COLO668 (cell line): ENCODE measurements around the gene CCKAR.
"Not testable (repeated sequence)": the region's sequence is repeated elsewhere in the genome, so short reads cannot be mapped to it uniquely, and the experiment has no call there.

Experiments used
- DNase-seq: peaks from one replicate; lab custom pipeline; 2025; ENCODE audit not compliant: unreplicated experiment; lab: John Stamatoyannopoulos, UW

Gene CCKAR

DNA sequence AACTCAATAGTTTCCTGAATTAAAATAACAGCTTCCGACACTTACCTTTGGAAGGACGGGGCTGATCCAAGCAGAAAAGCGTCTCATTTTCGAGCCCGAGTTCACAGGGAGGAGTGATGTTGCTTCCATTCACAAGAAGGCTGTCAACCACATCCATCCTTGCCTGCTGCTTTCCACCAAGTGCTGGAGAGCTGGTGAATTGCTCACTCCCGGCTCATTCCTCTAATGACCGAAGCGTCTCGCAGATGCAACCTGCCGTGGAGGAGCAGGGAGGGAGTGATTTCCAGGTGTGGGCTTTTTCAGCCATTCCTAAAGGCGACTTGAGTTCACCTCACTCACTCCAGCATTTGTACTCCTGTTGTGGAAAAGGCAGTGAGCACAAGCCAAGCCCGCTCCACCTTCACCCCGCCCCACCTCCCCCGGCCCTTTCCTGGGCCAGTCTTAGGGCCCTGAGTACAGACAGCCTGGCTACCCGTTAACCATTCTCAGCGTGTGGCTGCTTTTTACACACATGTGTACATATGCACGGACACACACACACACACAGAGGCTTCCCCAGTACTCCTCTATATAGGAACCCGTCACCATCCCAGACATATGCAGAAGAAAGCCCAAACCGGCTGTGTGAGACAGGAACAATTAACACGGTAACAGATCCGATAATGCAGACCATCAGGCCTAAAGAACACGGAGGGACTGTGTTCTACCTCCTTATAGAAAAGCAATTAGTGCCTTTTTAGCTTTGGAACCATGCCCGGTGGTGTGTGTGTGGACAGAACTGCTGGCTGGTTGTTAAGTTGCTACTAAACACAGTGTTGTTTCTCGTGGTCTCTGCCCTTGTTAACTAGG lies at the start of gene CCKAR:
TSS of gene CCKAR (minus strand) at position 374 of the 849 bp plus-strand sequence. CDS start at position 157, 217 bp downstream.
- DNase-seq: no peak

- DNase-seq: no peak
Observed at GRCh38 chr4:26533685-26534084, 43.4 kb upstream of the CCKAR start.

GRCh38 chr4:26531491-26532116 lies 41.3 kb upstream of the CCKAR start:
- DNase-seq: no peak

GRCh38 chr4:26530099-26530498 lies 39.8 kb upstream of the CCKAR start:
- DNase-seq: no peak

DNA sequence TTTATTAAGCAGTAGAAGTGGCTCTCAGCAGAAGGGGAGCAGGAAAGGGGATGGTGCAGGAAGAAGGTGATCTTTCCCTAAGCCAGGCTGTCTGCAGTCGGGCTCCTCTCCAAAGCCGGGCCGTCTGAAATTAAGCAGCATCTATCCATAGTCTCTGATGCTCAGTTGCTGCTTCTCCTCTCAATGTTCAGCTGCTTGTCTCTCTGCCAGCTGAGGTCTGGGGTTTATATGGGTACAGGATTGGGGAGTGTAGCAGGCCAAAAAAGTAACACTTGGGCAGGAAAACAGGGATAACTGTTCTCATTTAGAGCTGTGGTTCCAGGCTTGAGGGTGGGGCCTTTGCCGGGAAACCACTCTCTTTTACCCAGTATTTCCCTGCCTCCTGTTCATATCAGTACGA lies 39.2 kb upstream of the CCKAR start:
- no peak for DNase-seq

DNA sequence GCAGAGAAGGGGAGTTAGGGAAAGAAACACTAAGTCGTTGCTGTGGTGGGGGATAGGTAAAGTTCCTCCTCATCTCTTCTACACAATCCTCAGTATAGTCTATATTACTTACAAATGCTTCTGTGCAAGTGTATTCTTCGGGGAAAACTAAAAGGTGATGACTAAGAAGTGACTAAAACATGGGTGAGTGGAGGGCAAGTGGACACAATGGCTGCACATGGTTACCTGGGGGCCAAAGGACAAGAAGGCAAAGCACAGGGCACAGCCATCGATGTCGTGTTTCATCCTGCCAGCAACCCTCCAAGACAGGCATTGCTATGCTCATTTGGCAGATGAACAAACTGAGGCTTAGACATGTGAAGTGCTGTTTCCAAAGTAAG lies 35.5 kb upstream of the CCKAR start:
- no peak for DNase-seq

DNA sequence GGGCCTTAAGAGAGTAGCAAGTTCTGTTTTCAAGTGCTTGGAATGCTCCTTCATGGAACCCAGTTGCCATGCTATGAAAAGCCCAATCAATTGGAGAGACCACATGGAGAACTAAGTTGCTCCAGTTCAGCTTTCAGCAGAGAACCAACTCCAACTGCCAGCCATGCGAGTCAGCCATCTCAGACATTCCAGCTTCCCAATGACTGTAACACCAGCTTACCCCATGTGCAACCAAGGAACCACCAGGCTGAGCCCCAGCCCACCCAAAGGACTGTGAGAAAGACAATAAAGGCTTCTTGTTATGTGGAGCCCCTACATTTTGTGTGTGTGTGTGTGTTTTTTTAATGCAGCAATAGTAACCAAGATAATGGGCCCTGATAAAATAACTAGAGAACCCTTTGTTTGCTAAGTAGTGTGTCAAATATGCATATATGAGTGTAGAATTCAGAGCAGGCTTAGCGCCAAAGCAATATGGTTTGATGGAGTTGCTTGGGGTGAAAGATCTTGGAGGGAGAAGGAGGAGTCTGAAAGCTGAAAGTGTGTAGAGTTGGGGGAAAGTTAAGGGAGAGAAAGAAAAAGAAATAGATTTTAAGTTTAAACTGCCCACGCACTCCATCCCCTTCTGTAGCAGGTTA lies 35.0 kb upstream of the CCKAR start:
- DNase-seq: no peak

DNA sequence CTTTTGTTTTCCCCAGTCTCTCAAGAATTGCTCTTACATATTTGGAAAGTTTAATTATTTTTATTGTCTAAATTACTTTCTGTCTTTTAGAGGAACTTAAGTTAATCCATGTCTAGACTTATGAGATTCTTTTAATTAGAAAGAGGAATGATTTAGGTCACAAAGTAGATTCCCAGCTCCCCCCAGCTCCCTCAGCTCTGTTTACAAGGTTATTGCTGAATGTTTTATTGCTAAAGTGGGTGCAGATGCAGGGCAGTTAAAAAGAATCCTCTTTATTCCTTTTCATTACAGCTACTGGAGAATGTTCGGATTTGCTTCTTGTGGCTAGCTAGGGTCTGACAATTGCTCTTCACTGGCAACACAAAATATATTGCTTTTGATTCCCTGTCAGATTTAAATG lies 33.7 kb upstream of the CCKAR start:
- DNase-seq: no peak

- DNase-seq: no peak
Observed at GRCh38 chr4:26522478-26522877, 32.2 kb upstream of the CCKAR start.

GRCh38 chr4:26520728-26521450 lies 30.6 kb upstream of the CCKAR start:
- no peak for DNase-seq

- no peak for DNase-seq
Observed at GRCh38 chr4:26515936-26516335, 25.7 kb upstream of the CCKAR start.

- DNase-seq: no peak
Observed at GRCh38 chr4:26510334-26510964, 20.2 kb upstream of the CCKAR start.

DNA sequence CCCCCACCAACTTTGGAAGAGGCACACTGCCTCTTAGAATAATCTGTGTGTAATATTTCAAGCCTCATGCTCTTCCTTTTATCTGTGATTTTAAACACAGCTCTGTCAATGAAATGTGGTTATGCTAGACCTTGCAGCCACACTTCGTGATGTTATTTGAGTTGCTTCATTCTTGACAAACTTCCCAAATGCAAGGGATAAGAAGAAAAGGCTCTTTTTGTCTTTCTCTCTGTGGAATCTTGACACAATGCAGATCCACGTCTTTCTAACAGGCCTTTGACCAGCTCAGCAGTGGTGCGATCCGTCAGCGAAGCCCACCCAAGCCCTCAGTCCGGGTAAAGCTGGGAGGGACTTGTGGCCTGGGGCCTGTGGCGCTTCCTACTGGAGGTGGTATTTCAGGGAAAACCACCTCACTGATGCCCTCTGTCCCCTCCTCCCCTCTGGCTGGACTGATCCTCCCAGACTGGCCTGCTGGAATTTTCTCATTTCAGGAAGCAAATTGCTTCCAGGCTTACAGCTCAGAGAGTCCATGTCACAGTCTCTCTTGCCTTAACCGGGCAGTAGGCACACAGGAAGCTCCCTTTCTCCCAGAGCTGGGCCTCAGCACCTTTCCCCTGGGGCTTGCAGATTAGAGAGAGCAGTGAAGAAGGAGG lies 19.5 kb upstream of the CCKAR start:
- no peak for DNase-seq

GRCh38 chr4:26507286-26507685 lies 17.0 kb upstream of the CCKAR start:
- DNase-seq: no peak

DNA sequence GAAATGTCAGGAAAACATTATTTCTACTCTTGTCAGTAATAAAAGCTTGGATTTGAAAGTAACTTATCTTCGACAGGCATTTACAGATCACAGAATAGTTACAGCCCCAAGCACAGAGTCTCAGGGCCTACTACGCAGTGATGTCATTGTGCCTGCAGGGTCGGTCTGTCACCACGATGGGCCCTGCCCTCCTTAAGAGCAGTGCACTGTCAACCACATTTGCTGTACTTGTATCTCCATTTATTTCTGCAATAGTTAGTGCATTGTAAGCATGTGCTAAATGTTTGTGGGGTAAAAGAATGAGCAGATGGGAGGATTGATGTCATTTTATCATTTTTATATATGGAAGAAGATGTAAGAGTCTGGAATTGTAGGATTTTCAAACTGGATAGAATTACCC lies 13.6 kb upstream of the CCKAR start:
- DNase-seq: no peak

GRCh38 chr4:26503427-26503826 lies 13.1 kb upstream of the CCKAR start:
- DNase-seq: no peak

- not testable (repeated sequence) for DNase-seq
Observed at GRCh38 chr4:26500565-26500999, 10.3 kb upstream of the CCKAR start.

DNA sequence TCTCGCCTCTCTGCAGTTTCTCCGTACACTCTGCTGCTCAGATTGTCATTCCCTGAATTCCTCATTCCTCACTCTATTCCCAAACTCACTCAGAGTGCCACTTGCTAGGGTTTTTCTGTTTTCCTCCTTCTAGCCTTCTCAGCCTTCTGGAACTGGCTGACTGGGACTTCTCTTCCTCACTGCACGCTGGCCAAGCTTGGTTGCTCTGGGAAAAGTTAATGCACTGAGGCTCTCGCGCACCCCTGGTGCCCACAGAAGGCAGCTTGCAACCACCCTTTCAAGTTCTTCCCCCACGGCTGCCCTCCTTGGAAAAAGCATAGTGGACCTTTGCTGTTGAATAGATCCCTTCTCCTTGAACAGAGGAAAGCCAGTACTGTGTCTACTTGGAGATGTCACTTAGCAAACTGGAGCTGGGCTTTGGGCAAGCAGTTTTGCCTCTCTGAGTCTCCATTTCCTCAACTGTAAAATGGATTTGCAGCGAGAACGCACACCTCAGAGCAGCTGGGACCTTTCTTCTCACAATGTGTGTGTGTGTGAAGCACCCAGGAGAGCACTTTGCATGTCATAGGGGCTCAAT lies 6.0 kb upstream of the CCKAR start:
- no peak for DNase-seq

- no peak for DNase-seq
Observed at GRCh38 chr4:26493461-26493860, 3.2 kb upstream of the CCKAR start.
